ENCODE results near the gene TTLL8. TPM values are rescaled to one million over a fixed set of nuclear protein-coding genes. Genes with fewer than 3 reads are reported as not detected.

Gene TTLL8
- total and polyA plus RNA-seq, 11 donors: not detected

GRCh38 chr22:50018608-50019285 lies 39.4 kb downstream of the TTLL8 start:
- intact Hi-C loops (cut with DNase I): no loop called here
- Histone ChIP-seq H3K27me3 (peaks cover 19 to 44% (median 33%) of the 10 kb centered on the region in 9 donors), H3K9me3 (no peaks in the 10 kb centered on the region), H3K4me1 (peaks cover 0 to 16% (median 4%) of the 10 kb centered on the region in 12 donors), H3K27ac (peak overlapping the region in 1 of 12 donors; percentile 63), H3K4me3 (no peak overlapping the region), H3K36me3 (no peaks in the 10 kb centered on the region)
- DNase-seq (no peak), ATAC-seq (no peak)
- 64 to 68% (median 66%) methylated on average over 11 of the region's 11 CpGs for WGBS, 4 donors
- TF ChIP-seq POLR2A (IDR thresholded peaks at IDR 0.05): no peak
- TF ChIP-seq, protein P1, sequence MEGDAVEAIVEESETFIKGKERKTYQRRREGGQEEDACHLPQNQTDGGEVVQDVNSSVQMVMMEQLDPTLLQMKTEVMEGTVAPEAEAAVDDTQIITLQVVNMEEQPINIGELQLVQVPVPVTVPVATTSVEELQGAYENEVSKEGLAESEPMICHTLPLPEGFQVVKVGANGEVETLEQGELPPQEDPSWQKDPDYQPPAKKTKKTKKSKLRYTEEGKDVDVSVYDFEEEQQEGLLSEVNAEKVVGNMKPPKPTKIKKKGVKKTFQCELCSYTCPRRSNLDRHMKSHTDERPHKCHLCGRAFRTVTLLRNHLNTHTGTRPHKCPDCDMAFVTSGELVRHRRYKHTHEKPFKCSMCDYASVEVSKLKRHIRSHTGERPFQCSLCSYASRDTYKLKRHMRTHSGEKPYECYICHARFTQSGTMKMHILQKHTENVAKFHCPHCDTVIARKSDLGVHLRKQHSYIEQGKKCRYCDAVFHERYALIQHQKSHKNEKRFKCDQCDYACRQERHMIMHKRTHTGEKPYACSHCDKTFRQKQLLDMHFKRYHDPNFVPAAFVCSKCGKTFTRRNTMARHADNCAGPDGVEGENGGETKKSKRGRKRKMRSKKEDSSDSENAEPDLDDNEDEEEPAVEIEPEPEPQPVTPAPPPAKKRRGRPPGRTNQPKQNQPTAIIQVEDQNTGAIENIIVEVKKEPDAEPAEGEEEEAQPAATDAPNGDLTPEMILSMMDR (IDR thresholded peaks at IDR 0.05): no peak

GRCh38 chr22:50017701-50018224 lies 40.3 kb downstream of the TTLL8 start:
- H3K4me3 ChIP-seq: no peak overlapping the region
- DNase-seq: no peak
- ATAC-seq: no peak
- peak overlapping the region in 1 of 12 donors; percentile 44 for H3K27ac ChIP-seq
- peaks cover 0 to 16% (median 4%) of the 10 kb centered on the region in 12 donors for H3K4me1 ChIP-seq
- peaks cover 23 to 49% (median 37%) of the 10 kb centered on the region in 9 donors for H3K27me3 ChIP-seq
- intact Hi-C loops (cut with DNase I): no loop called here
- 85 to 90% (median 88%) methylated on average over 6 of the region's 6 CpGs for WGBS, 4 donors
- H3K36me3 ChIP-seq: no peaks in the 10 kb centered on the region
- TF ChIP-seq POLR2A (IDR thresholded peaks at IDR 0.05): no peak
- TF ChIP-seq, protein P1 (IDR thresholded peaks at IDR 0.05): no peak
- no peaks in the 10 kb centered on the region for H3K9me3 ChIP-seq

GRCh38 chr22:50016988-50017700 lies 41.0 kb downstream of the TTLL8 start:
- intact Hi-C loops (cut with DNase I): no loop called here
- Histone ChIP-seq H3K27me3 (peaks cover 25 to 55% (median 43%) of the 10 kb centered on the region in 9 donors), H3K9me3 (no peaks in the 10 kb centered on the region), H3K4me3 (no peak overlapping the region), H3K4me1 (peaks cover 0 to 16% (median 4%) of the 10 kb centered on the region in 12 donors), H3K27ac (peak overlapping the region in 1 of 12 donors; percentile 44), H3K36me3 (no peaks in the 10 kb centered on the region)
- DNase-seq (peak in 1 of 5 donors; percentile 49), ATAC-seq (no peak)
- 66 to 81% (median 78%) methylated on average over 13 to 21 of the region's 21 CpGs for WGBS, 4 donors
- TF ChIP-seq, protein P1 (IDR thresholded peaks at IDR 0.05): no peak
- TF ChIP-seq POLR2A (IDR thresholded peaks at IDR 0.05): no peak

Measured in heart left ventricle (tissue), 16 donors.